GM21367 (cell line): ENCODE results near the gene PLCB2.

Experiments
- ATAC-seq: cut with Tn5 transposase; IDR thresholded peaks from one replicate; pipeline ENCODE4 v1.9.1; 2021; ENCODE audit not compliant: unreplicated experiment

The PLCB2 gene

GRCh38 chr15:40252141-40252437 is 55.6 kb downstream of the PLCB2 start:
- ATAC-seq, result no peak

- ATAC-seq, result no peak
These were observed 56.1 kb downstream of the PLCB2 start for GRCh38 chr15:40251486-40252140.

- no peak for ATAC-seq
These were observed 56.8 kb downstream of the PLCB2 start for GRCh38 chr15:40250771-40251483.

- ATAC-seq, result no peak
These were observed 57.5 kb downstream of the PLCB2 start for GRCh38 chr15:40250304-40250656.

- no peak for ATAC-seq
These were observed 58.0 kb downstream of the PLCB2 start for GRCh38 chr15:40249477-40250303.

- no peak for ATAC-seq
These were observed 59.5 kb downstream of the PLCB2 start for GRCh38 chr15:40248006-40248783.

- no peak for ATAC-seq
These were observed 60.2 kb downstream of the PLCB2 start for GRCh38 chr15:40247406-40247971.

- no peak for ATAC-seq
These were observed 61.0 kb downstream of the PLCB2 start for GRCh38 chr15:40246496-40247280.

- ATAC-seq, result no peak
These were observed 61.9 kb downstream of the PLCB2 start for GRCh38 chr15:40245666-40246450.

- ATAC-seq, result no peak
These were observed 62.7 kb downstream of the PLCB2 start for GRCh38 chr15:40244961-40245523.

GRCh38 chr15:40243126-40243810 is 64.5 kb downstream of the PLCB2 start:
- ATAC-seq, result no peak

GRCh38 chr15:40242601-40243000 is 65.1 kb downstream of the PLCB2 start:
- ATAC-seq, result no peak

- ATAC-seq, result no peak
These were observed 65.5 kb downstream of the PLCB2 start for GRCh38 chr15:40242213-40242599.

- no peak for ATAC-seq
These were observed 66.2 kb downstream of the PLCB2 start for GRCh38 chr15:40241269-40242212.

GRCh38 chr15:40240619-40241221 is 67.0 kb downstream of the PLCB2 start:
- ATAC-seq, result no peak

- no peak for ATAC-seq
These were observed 67.8 kb downstream of the PLCB2 start for GRCh38 chr15:40239693-40240618.
